T-helper 9 cell (primary cell): ENCODE results near the gene POU2AF1.

ENCODE experiments used
- DNase-seq: peaks from one replicate; pipeline ENCODE4 v3.0.0-alpha.2; 2020
- total RNA-seq, 2 donors: gene quantifications; one replicate each; lab custom pipeline; 2026; lab: John Stamatoyannopoulos, UW

Gene POU2AF1
- 0.14 to 0.72 reads per million in 2 donors for total RNA-seq

GRCh38 chr11:111378861-111379601 is at the start of gene POU2AF1:
Gene POU2AF1, minus strand, starts transcription at chr11:111379275. Its CDS starts 98 bp downstream, at chr11:111379177.
- peak; percentile 34 for DNase-seq

GRCh38 chr11:111428113-111428876 is 49.2 kb upstream of the POU2AF1 start:
- DNase-seq = no peak

GRCh38 chr11:111427471-111427912 is 48.4 kb upstream of the POU2AF1 start:
- no peak for DNase-seq

GRCh38 chr11:111426617-111427016 is 47.5 kb upstream of the POU2AF1 start:
- no peak for DNase-seq

GRCh38 chr11:111423250-111423615 is 44.2 kb upstream of the POU2AF1 start:
- no peak for DNase-seq

GRCh38 chr11:111422494-111423249 is 43.6 kb upstream of the POU2AF1 start:
- DNase-seq = peak; percentile 6

GRCh38 chr11:111421251-111421650 is 42.2 kb upstream of the POU2AF1 start:
- DNase-seq = no peak

- DNase-seq = no peak
These were observed 40.7 kb upstream of the POU2AF1 start for GRCh38 chr11:111419641-111420327.

GRCh38 chr11:111419181-111419580 is 40.1 kb upstream of the POU2AF1 start:
- no peak for DNase-seq

- no peak for DNase-seq
These were observed 39.3 kb upstream of the POU2AF1 start for GRCh38 chr11:111418436-111418787.

GRCh38 chr11:111417766-111418435 is 38.8 kb upstream of the POU2AF1 start:
- no peak for DNase-seq

- DNase-seq = no peak
These were observed 38.1 kb upstream of the POU2AF1 start for GRCh38 chr11:111417011-111417765.

- no peak for DNase-seq
These were observed 37.3 kb upstream of the POU2AF1 start for GRCh38 chr11:111416231-111416960.

GRCh38 chr11:111414936-111415335 is 35.9 kb upstream of the POU2AF1 start:
- DNase-seq = no peak

GRCh38 chr11:111414267-111414931 is 35.3 kb upstream of the POU2AF1 start:
- DNase-seq = no peak

GRCh38 chr11:111413849-111414248 is 34.8 kb upstream of the POU2AF1 start:
- no peak for DNase-seq

- no peak for DNase-seq
These were observed 33.2 kb upstream of the POU2AF1 start for GRCh38 chr11:111412293-111412692.

GRCh38 chr11:111411456-111411855 is 32.4 kb upstream of the POU2AF1 start:
- no peak for DNase-seq

- DNase-seq = no peak
These were observed 31.9 kb upstream of the POU2AF1 start for GRCh38 chr11:111410951-111411350.

GRCh38 chr11:111409915-111410314 is 30.8 kb upstream of the POU2AF1 start:
- DNase-seq = no peak
